Raji (cell line): ENCODE measurements around the gene TFCP2.

Source experiments
- POLR2A ChIP-seq: IDR thresholded peaks from 2 replicates; pipeline ENCODE4 v1.6.1; 2011; ENCODE audit warnings: low read depth, low read length, control low read depth; ENCODE audit not compliant: insufficient read depth

The TFCP2 gene

GRCh38 chr12:51200156-51200555, 27.2 kb upstream of the TFCP2 start:
- no peak for TF ChIP-seq POLR2A

- no peak for TF ChIP-seq POLR2A
Observed at GRCh38 chr12:51199366-51199945, 26.5 kb upstream of the TFCP2 start.

- TF ChIP-seq POLR2A: no peak
Observed at GRCh38 chr12:51198568-51199365, 25.8 kb upstream of the TFCP2 start.

- TF ChIP-seq POLR2A: no peak
Observed at GRCh38 chr12:51197736-51198567, 25.0 kb upstream of the TFCP2 start.

- no peak for TF ChIP-seq POLR2A
Observed at GRCh38 chr12:51196547-51196946, 23.6 kb upstream of the TFCP2 start.

GRCh38 chr12:51195841-51196240, 22.9 kb upstream of the TFCP2 start:
- TF ChIP-seq POLR2A: no peak

- TF ChIP-seq POLR2A: no peak
Observed at GRCh38 chr12:51192284-51192671, 19.3 kb upstream of the TFCP2 start.

- no peak for TF ChIP-seq POLR2A
Observed at GRCh38 chr12:51191516-51192283, 18.8 kb upstream of the TFCP2 start.

- TF ChIP-seq POLR2A: no peak
Observed at GRCh38 chr12:51190820-51191219, 17.9 kb upstream of the TFCP2 start.

GRCh38 chr12:51189790-51190355, 16.9 kb upstream of the TFCP2 start:
- no peak for TF ChIP-seq POLR2A

GRCh38 chr12:51188359-51189051, 15.6 kb upstream of the TFCP2 start:
- no peak for TF ChIP-seq POLR2A

GRCh38 chr12:51187370-51187987, 14.5 kb upstream of the TFCP2 start:
- no peak for TF ChIP-seq POLR2A

- no peak for TF ChIP-seq POLR2A
Observed at GRCh38 chr12:51186465-51187085, 13.6 kb upstream of the TFCP2 start.
